HG03442 (cell line): ENCODE data around the gene RFTN1.
A peak's percentile ranks its signal among the peaks of the same experiment; 100 is the strongest.

Source experiments
- ATAC-seq: cut with Tn5 transposase; IDR thresholded peaks from one replicate; pipeline ENCODE4 v1.9.1; 2021; ENCODE audit warnings: mild to moderate bottlenecking, moderate library complexity; ENCODE audit not compliant: unreplicated experiment

RFTN1 gene

DNA sequence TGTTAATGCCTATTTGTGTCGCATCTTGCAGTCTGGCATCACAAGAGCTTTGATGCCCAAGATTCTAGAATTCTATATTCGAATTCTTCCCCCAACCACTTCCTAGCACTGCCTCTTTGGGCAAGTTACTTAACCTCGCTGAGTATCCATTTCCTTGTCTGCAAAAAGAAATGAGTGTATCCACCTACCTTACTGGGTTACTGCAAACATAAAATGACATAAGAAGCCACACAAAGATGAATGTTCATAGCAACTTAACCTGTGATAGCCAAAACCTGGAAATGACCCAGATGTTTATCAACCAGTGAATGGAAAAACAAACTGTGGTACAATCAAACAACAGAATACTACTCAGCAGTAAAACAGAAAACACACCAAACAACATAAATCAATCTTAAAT is 24.9 kb downstream of the RFTN1 start:
- ATAC-seq: no peak

DNA sequence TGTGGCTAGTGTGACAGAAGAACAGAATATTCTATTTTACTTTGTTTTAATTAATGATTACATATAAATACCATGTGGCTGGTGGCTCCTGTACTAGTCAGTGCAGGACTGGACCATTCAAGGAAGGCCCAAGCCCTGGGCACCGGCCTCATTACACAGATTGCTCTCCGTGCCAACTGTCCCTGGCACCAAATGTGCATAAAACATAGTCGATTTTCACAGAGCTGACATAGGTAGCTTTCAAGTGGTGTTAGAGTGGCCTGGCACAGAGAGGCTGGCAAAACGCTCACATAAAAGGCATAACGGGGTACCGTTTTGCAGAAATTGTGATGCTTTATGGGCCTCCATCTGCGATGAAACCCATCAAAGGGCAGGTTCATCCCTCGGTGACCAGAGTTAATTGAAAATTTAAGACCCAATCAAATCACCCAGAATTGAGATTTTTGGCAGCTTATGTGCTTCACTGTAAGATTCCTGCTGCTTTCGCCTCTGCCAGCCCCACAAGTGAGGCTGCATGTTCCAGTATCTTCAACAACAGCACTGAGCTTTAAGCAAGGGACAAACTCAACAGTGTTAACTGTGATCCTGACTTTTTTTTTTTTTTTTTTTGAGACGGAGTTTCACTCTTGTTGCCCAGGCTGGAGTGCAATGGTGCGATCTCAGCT is 25.9 kb downstream of the RFTN1 start:
- ATAC-seq: no peak

DNA sequence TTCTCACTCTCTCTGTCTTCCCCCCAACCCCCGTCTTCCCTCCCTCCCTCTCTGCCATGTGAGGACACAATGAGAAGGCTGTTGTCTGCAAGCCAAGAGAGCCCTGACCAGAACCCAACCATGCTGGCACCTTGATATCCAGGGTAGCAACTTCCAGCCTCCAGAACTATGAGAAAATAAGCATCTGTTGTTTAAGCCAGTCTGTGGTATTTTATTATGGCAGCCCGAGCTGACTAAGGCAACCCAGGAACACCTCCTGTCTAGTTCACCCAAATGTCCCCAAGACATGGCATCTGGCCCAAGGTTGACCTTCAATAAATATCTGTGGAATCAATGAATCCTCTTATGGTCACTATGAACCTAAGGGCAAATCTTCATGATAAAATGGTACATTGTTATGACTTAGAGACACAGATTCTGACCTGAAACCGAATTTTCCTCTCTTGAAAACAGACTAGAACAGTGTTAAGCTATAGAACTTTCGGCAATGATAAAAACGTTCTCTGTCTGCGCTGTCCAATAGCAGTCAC is 26.5 kb downstream of the RFTN1 start:
- no peak for ATAC-seq

DNA sequence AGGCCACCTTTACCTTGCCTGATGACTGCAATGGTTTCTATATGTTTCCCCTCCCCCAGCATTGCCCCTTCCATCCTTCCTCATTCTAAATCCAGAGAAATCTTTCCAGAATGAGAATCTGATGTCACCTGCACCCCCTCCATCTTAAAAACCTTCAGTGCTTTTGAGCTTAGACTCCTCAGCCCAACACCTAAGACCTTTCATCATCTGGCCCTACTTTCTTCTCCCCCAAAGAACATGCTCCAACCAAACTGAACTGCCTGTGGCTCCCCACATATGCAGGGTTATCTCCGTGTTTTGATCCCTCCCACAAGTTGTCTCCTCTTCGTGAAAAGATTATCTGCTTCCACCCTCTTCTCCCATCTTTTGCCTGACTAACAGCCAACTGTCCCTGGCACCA is 27.3 kb downstream of the RFTN1 start:
- no peak for ATAC-seq

DNA sequence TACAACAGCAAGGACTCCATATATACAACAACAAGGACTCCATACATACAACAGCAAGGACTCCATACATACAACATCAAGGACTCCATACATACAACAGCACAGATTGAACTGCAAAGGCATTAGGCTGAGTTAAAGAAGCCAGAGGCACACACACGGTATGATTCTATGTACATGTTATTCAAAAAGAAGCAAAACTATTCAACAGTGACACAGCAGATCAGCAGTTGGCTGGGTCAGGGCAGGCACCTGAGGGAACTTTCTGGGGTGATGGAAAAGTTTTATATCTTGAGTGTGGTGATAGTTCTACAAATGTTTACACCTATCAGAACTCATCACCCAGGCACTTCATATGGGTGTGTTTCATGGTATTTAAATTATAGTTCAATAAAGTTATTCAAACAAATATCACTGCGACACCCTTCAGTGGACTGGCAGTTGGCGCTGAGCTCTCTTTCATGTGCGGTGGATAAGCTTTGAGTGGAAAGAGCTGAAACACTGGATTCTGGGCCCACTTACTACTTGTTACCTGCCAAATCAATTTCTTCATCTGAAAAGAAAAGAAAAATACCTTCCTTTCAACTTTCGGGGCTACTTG is 28.0 kb downstream of the RFTN1 start:
- no peak for ATAC-seq

DNA sequence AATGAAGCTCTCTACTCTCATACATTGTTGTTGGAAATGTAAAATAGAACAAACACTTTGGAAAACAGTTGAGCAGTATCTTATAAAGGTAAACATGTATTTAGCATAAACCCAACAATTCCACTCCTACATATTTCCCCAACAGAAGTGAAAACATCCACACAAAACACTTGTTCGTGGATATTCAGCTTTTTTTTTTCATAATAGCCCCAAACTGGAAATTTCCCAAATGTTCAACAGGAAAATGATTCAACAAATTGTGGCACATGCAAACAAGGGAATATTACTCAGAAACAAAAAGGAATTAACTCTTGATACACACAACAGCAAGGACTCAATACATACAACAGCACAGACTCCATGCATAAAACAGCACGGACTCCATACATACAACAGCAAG is 28.5 kb downstream of the RFTN1 start:
- ATAC-seq: no peak

DNA sequence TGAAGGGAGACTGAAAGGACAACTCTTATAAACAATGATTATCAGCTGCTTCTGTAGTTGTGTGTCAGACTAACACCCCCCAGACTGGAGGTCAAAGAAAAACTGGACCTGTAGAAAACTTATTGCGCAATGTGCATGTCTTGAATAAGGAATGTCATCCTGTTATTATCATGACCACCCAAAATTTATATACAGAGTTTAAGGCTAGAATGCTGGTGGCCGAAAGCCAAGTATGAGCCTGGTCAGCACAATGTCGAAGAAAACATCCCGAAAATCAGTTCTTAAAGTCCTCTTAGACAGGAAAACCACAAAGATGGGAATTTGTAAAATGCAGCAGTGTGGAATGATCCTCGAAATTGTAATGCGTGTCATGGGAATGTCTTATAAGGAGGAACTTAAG is 29.3 kb downstream of the RFTN1 start:
- no peak for ATAC-seq

DNA sequence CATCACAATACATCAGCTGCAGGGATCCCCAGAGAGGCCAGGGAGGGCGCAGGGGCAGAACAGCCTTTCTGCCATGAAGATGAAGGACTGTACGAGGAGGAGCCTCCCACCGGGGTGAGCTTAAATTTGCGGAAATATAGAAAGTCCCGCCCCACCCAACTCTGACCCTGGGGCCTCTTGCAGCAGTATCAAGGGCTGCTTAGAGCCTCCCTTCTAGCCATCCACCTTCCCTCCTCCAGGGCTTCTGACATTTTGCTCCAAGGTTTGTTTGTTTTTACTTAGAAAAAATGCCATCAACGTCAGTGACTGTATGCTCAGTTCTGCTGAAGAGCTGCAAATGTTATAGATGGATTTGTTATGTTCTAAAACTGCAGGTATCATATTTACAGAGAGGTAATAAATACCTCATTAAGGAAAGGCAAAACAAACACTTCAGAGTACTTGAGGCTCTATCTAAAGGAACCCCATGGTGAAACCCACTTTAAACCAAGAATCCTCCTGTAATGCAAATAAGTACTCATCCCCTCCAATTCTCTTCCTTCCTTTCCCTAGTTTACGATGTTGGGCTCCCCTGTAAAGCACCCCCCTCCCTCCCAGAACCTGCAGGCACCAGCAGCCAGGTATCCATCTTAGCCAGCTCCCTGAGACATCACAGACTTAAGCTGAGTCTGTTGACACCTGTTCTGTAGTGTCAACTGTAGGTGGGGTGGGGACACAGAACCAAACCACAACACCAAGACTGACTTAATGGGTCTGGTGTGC is 30.5 kb downstream of the RFTN1 start:
- peak; percentile 85 for ATAC-seq

DNA sequence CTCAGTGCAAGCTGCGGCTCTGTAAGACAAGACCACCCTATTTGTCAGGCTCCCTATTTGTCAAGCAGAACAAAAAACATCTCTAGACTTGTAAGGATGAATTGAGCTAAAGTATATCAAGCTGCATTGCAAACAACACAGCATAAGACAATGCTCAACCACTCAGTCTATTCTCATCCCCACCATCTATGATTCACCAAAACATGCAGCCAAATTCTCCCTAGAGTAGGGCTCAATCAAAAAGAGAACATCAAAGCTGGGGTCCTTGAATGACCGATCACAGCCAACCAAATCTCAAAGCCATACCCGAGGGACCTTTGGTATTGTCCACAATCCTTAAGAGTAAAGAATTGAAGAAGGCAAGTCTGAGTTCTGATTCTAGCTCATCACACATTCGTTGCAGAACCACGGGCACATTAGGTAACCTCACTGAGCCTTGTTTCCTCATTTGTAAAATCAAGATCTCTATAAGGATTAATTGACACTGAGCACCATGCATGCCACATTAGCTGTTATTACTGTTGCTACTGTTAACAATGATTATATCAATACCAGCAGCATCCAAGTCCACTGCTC is 31.2 kb downstream of the RFTN1 start:
- peak; percentile 22 for ATAC-seq

DNA sequence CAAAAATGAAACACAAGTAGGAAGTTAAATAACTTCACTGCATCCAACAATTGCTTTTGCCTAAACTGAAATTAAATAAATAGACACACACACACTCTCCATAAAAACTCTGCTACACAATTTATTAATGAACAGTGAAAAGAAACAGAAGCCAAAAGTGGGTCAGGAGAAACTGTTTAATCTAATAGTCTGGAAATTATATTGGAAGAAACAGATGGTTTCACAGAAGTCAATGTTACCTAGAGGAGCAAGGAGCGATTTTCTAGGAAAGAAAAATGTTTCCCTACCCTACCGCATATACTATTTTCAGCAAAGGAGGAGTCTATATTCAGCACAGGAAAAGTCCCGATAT is 32.0 kb downstream of the RFTN1 start:
- no peak for ATAC-seq

DNA sequence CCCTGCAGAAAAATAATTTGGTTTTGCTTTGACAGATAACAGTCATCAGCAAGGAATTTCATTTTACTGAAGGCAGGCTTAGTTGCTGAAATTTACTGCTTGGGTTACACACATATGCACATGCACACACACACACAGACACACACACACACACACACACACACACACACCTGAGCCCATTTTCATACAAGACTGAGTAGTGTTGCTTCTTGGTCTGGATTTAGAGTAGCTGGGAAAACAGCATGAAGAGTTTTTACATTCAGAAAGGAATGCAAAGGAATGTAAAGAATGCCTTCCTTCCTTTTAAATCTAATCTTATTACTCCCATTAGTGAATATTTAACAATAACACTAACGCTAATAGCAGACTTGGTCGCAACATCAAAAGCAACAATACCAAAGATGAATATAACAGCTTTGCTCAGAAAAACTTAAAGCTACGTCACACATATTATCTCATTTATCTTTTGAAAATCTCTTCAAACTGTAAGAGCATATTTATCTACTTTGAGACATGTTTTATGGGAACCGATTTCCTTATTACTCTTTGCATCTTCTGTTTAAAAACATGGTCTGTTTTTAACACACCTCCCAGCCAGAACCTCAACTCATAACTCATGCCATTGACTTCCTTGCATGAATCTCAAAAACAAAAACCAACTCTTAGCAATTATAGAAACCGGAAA is 32.5 kb downstream of the RFTN1 start:
- no peak for ATAC-seq

DNA sequence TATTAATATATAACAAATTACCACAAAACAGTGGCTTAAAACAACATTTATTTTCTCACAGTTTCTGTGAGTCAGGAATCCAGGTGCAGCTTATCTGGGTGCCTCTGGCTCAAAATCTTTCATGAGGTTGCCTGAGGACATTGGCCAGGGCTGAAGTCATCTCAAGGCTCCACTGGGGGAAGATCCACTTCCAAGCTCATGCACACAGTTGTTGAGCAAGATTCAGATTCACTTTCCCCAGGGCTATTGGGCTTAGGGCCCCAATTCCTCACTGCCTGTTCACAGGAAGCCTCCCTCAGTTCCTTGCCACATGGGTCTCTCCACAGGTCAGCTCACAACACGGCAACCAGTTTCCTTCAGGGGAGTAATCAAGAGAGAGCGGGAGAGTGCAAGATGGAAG is 35.0 kb downstream of the RFTN1 start:
- ATAC-seq: no peak

DNA sequence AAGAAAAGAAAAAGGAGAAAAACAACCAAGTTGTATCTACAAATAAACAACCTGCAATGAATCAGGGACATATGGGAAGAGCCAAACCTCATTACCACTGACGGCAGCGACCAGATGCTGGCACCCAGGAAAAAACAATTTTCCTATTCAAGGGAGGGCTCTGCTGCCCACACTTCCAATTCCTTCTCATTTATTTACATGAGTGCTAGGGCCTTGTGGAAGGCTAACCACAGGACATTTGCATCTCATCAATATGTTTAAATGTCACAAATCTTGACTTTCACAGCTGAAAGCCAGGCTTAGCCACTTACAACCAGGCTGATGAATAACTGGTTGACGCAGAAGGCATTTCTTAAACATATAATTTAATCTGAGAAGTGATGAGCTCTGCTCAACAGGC is 36.0 kb downstream of the RFTN1 start:
- no peak for ATAC-seq

DNA sequence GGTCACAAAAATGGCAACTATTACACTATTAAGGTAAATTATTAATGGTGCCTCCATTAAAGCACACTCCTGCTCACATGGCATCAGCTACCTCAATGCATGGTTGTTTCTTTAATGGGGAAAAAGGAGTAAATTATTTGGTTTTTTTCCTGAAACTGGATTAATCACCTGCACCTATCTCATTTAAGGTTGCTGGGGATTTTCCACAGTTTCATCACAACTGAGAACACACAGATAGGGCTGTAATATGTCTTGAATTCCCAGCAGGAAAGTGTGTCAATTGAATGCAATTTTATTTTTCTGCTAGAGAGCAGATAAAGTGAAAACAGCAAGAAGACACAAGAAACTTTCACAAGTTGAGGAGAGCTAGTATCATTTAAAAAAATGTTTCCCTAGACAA is 36.4 kb downstream of the RFTN1 start:
- peak; percentile 10 for ATAC-seq

DNA sequence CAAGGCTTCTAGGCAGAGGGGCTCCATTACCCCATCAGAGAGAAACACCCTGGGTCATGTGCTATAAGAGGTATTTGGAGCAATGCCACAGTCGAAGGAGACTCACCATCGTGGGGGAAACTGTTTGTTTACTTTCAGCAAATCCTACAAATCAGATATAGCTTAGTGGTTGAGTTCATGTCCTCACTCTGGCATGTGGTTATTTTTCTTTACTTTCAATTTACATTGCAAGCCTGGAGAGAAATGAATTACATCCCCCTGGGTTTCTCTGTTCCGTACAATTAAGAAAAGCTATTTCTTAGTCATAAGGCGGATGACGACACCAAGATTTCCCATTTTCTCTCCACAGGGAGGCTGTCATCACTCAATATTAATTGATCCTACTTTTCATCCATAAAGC is 36.9 kb downstream of the RFTN1 start:
- ATAC-seq: peak; percentile 68

DNA sequence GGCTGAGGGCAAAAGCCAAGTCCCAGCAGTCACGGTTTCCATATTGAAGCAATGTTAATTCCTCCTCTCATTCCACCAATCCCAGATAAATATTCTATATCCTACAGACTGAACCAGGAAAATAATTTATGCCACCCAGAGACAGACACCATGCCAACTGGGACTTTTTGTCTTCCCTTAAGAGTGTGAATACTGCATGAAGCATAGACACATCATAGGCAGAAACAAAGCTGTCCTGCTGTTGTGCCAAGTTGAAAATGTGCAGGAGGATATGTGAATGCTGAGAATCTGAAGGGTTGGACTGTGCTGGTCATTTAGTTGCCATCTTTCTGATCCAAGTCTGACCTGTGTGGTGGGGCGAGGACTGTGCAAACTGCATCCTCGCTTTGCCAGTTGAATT is 37.7 kb downstream of the RFTN1 start:
- ATAC-seq: no peak

DNA sequence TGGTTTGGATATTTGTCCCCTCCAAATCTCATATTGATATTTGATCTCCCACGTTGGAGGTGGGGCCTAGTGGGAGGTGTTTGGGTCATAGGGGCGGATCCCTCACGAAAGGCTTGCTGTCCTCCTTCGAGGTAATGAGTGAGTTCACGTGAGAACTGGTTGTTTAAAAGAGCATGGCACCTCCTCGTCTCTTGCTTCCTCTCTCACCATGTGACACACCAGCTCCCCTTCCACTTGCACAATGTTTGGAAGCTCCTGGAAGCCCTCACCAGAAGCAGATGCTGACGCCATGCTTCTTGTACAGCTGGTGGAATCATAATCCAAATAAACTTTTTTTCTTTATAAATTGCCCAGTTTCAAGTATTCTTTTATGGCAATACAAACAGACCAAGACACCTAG is 38.6 kb downstream of the RFTN1 start:
- no peak for ATAC-seq

DNA sequence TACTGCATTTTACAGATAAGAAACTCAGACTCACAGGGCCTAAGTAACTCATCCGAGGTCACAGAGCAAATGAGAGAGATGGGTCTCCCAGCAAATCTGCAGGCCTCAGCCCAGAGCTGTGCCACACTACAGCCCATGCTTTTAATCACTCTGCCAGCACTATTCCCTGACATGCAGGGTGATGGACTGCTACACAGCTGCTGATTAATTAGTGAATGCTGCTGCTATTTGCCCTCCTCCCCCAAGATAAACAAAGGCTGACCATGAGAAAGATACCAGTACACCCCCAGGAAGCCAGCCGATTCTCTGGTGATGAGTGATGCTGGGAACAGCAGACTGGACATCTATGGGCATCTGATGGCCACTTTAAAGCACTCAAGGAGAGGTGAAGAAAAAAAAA is 39.3 kb downstream of the RFTN1 start:
- no peak for ATAC-seq

DNA sequence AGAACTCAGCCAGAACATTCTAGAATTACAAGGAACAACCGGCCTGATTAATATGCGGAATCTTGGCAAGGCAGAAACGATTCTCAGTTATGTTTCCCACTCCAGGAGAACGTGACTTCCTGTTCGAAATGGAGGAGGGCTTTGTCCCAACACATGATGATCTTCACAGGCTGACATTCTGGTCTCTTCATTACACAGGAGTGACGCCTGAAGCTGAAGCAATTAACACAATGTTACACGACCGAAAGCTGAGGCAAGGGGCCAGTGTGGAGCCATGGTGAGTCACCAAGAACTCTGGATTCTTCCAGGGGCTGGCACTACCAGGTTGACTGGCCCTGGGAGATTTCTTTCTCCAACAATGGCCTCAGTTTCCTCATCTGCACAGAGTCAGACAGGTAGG is 40.9 kb downstream of the RFTN1 start:
- ATAC-seq: no peak

DNA sequence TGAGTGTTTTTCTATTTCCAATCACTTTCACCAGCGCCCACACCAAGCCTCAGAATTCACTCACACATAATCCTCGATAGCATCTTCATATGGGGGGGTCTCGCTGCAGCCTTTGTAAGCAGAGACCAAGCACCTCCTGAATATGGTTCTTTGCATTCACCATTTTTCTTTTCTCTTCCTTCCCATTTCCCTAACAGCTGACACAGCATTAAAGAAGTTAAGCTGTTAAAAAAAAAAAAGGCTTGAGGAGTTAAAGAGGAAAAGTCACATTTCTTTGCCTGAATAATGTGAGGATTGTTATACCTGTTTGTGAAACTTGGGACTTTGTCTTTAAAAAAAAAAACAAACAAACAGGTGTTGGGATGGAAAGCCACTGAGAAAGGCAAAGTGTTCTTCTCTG is 41.6 kb downstream of the RFTN1 start:
- no peak for ATAC-seq

DNA sequence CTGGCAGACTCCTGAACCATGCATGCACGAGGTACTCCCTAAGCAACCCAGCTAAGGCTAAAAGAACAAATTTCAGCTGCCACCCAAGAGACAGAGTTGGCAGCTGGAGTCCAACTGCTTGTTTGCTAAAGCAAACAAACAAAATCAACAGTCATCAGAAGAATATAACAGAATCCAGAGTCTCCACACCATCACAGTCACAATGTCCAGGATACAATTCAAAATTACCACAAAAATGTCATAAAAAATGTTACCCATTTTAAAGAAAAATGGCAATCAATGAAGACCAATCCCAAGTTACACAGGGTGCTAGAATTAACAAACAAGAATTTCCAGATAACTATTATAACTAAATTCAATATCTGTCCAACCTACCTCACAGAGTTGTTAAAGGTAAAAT is 42.9 kb downstream of the RFTN1 start:
- no peak for ATAC-seq
